GM12873 (cell line): ENCODE data around the gene NRXN3.

Source experiments
- TF ChIP-seq, protein P1 (sequence below): IDR thresholded peaks from 2 replicates; pipeline ENCODE4 v1.5.1; 2012; ENCODE audit warnings: low read depth, mild to moderate bottlenecking, moderate library complexity, low read length, control low read depth; ENCODE audit not compliant: insufficient read depth; ENCODE audit errors: missing control alignments

NRXN3 gene

DNA sequence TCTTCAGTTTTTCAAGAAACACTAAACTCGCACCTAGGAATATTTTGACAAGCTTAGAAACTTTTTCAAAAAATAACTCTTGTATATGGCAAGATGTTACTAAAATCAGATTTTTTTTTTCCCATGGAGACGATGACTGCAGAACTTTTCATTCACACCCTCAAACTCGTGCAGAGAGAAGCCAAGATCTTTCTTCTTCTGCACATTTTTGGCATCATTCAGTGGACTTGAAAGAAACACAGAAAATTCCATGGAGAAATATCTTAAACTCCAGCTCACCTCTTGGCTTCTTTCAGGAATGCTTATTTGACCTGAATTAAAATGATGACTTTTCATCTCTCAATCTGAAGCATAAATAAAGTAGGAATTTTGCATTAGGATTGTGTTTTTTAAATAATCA, 919.4 kb downstream of the NRXN3 start:
- TF ChIP-seq, protein P1, sequence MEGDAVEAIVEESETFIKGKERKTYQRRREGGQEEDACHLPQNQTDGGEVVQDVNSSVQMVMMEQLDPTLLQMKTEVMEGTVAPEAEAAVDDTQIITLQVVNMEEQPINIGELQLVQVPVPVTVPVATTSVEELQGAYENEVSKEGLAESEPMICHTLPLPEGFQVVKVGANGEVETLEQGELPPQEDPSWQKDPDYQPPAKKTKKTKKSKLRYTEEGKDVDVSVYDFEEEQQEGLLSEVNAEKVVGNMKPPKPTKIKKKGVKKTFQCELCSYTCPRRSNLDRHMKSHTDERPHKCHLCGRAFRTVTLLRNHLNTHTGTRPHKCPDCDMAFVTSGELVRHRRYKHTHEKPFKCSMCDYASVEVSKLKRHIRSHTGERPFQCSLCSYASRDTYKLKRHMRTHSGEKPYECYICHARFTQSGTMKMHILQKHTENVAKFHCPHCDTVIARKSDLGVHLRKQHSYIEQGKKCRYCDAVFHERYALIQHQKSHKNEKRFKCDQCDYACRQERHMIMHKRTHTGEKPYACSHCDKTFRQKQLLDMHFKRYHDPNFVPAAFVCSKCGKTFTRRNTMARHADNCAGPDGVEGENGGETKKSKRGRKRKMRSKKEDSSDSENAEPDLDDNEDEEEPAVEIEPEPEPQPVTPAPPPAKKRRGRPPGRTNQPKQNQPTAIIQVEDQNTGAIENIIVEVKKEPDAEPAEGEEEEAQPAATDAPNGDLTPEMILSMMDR, result no peak

DNA sequence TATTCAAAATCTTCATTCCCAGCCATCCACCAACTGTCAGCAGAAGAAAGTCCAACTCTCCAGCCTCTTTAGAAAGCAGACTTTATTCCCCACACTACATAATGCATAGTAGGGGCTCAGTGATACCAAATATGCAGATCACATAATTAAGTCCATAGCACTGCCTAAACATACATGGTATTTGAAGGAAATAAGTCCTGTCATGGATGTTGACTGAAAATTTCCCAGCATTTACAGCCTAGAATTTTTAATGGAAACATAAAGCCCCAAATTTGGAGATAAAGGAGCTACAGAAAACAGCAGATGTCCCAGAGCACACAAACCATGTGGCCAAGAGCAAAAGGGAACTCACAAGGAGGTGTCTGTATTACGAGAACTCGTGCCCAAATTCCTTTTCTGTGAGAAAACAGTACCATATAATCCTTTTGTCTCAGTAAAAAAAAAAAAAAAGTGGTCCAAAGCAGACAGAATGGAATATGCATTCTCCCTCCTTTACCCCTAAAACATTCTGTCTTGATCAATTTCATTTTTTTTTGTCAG, 920.5 kb downstream of the NRXN3 start:
- TF ChIP-seq, protein P1, result no peak

DNA sequence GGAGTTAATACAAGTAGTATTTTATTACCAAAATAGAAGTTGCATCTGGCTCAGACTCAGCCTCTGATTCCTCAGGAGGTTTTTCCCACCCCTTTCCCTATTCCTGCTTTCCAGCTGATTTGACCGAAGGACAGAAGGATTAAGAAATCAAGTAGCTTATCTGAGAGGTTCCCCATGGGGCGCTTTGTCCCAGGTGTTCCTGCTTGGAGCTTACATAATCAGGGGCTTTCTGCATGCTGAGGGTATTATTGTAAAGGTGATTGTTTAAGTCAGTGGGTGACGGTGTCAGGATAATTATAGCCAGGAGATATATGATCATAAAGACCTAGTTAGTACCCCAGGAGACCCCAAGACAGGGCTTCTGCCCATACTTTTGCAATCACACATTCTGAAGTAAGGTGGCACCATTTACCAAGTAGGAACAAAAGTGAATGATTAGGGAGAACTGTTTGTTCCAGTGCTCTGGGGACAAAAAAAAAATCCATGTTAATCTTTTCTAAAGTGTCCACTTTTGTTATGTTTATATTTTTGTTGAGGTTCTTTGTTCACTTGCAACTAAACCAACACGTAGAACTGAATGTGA, 921.3 kb downstream of the NRXN3 start:
- TF ChIP-seq, protein P1, result no peak

DNA sequence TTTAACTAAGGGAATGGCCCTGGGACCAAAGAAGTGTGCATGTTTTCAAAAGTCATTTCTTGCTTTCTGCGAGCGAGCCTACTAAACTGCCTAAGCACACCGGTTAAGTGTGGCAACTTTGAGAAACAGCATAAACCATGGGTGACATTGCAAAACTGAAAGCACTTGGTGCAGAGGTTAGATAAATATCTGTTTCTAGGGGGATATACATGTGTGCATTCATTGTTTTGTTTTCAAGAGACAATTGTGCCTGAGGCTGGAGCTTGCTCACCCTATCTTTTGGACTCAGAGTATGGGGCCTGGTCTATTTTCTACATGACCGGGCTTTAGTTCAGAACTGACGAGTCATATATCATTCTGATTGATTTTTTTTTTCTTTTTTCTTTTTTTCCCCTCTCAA, 923.4 kb downstream of the NRXN3 start:
- TF ChIP-seq, protein P1, result no peak

DNA sequence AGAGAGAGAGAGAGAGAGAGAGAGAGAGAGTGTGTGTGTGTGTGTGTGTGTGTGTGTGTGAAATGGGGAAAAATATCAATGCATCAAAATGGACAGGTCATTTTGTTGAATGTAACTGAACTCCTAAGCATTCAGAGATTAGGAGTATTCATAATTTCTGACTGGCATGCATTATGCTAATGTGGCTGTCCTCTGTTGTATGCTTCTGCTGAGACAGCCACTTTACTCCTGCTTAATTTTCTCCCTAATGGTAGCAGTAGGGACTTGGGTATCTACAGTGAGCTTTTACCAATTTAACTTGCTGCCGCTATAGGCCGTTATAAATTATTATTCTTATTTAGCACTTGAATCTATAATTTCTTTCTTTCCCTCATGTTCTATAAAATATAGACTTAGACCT, 924.8 kb downstream of the NRXN3 start:
- TF ChIP-seq, protein P1, result no peak

DNA sequence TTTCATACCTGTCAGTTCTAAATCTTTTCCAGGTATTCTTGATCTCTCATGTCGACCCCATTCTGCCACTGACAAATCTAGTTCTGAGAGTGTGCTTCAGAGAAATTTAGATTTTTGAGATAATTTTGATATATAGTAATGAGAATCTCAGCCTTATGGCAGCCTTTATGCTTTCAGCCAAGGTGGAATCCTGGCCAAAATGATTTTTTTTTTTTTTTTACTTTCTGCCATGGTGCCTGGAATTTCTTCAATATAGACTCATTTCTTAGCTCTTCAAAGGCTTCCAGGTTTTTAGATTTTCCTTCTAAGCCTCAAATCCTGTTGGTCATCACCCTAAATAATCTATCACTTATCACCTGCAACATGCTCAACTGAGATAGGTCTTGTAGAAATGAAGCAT, 926.6 kb downstream of the NRXN3 start:
- TF ChIP-seq, protein P1, result no peak

DNA sequence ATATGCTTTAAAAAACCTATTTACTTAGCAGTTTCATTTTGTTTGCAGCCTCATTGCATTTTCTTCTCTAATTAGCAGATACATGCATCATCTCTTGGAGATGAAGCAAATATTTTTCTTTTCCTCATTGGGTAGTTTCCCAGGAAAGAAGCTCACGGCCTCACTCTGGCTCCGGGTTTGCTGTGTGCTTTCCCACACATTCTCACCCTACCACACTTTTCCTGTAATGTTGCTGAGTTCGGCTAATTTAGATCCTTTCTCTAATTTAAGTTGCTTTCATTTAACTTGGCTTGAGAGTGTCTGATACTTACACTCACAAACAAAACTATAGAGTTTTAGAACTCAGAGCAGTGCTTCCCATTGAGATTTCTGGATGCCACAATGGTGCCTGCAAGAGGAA, 928.2 kb downstream of the NRXN3 start:
- TF ChIP-seq, protein P1, result no peak

DNA sequence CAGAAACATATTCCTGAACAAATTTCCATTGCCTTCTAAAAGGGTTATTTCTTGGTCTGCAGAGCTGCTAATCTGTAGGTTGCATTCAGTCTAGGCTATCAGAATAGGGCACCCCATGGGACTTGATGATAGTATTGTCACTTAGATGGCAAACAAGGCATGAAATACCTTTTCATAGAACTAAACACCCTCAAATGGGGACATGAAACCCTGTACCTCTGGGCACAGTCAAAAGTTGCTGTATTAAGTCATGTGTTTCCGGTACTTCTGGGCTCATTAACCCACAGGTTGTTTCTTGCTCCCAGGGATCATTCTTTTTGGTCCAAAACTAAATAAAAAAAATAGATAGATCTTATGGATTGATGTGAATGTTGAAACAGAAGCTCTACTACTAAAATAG, 930.4 kb downstream of the NRXN3 start:
- TF ChIP-seq, protein P1, result no peak
